AG04449 (cell line): ENCODE results near the gene KNSTRN.

ENCODE experiments used
- CTCF ChIA-PET: fragments of 350-600 bp; formaldehyde crosslinking; extraction: SDS; loops from one replicate; lab custom pipeline; 2021; ENCODE audit warnings: antibody characterized with exemption; lab: Yijun Ruan, JAX
- POLR2A ChIA-PET: fragments of 400-600, 350-600 bp; formaldehyde crosslinking; extraction: SDS; loops from one replicate; lab custom pipeline; 2020; ENCODE audit warnings: antibody characterized with exemption, inconsistent platforms; lab: Yijun Ruan, JAX
- DNase-seq: peaks from one replicate; pipeline ENCODE4 v3.0.0-alpha.2; 2010; ENCODE audit warnings: low read depth, low spot score
- H3K4me3 ChIP-seq: 2 replicates; pipeline ENCODE4 v1.5.1; 2011; ENCODE audit warnings: low read depth, mild to moderate bottlenecking, control low read depth, low read length
- TF ChIP-seq, protein P1 (sequence below): IDR thresholded peaks from one replicate; pipeline ENCODE4 v1.5.1; 2011; ENCODE audit warnings: mild to moderate bottlenecking, moderate library complexity, low read length, control low read depth, inconsistent platforms; ENCODE audit not compliant: insufficient read depth; ENCODE audit errors: missing control alignments

Gene KNSTRN

DNA sequence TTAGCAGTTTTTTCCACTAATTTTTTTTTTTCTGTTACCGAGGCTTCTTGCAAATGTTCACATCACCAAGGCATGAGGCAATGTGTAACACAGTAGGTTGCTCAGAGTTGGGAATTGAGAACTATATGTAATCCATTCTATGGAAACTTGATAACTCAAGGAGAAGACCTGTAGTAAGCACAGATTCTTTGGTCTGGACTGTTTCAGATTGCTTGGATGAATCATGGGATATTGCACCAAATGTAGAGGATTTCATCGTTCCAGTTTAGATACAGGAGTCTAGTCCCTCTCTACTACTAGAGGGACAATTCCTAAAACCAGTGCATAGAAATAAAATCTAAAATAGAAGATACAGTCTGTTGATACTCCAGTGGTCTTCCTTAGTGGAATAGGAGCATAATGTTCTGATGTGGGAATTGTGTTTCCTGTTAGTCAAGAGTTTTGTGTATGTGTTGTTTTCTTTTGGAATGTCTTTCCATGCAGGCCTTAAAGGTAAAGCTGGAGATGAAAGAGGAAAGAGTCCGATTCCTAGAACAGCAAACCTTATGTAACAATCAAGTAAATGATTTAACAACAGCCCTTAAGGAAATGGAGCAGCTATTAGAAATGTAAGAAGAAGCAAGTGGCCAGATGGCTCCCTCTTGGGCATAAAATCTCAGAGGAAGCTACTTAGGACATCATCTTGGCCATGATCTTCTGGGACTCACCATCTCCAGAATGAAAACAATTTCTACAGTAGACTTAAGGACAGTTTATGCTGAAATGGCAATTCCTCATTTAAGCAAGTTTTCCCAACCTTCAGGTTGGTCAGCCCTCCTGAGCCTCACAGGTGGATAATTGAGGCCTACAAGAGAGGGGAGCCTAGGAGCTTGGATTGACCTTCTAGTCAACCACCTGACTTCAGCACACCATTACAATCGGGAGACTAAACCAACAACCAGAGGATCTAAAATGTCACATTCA, 10.7 kb downstream of the KNSTRN start:
- no peak overlapping the region for H3K4me3 ChIP-seq
- POLR2A ChIA-PET: interaction anchor here (0.6 kb wide), 1 partner anchor 550 kb away, joined by 3 read pairs; no protein-coding TSS in a partner anchor
- no peak for DNase-seq
- TF ChIP-seq, protein P1, sequence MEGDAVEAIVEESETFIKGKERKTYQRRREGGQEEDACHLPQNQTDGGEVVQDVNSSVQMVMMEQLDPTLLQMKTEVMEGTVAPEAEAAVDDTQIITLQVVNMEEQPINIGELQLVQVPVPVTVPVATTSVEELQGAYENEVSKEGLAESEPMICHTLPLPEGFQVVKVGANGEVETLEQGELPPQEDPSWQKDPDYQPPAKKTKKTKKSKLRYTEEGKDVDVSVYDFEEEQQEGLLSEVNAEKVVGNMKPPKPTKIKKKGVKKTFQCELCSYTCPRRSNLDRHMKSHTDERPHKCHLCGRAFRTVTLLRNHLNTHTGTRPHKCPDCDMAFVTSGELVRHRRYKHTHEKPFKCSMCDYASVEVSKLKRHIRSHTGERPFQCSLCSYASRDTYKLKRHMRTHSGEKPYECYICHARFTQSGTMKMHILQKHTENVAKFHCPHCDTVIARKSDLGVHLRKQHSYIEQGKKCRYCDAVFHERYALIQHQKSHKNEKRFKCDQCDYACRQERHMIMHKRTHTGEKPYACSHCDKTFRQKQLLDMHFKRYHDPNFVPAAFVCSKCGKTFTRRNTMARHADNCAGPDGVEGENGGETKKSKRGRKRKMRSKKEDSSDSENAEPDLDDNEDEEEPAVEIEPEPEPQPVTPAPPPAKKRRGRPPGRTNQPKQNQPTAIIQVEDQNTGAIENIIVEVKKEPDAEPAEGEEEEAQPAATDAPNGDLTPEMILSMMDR: no peak
- CTCF ChIA-PET: interaction anchor here (0.9 to 1.1 kb wide), 2 partner anchors 13 to 24 kb away, joined by 3 to 4 read pairs; no protein-coding TSS in a partner anchor

DNA sequence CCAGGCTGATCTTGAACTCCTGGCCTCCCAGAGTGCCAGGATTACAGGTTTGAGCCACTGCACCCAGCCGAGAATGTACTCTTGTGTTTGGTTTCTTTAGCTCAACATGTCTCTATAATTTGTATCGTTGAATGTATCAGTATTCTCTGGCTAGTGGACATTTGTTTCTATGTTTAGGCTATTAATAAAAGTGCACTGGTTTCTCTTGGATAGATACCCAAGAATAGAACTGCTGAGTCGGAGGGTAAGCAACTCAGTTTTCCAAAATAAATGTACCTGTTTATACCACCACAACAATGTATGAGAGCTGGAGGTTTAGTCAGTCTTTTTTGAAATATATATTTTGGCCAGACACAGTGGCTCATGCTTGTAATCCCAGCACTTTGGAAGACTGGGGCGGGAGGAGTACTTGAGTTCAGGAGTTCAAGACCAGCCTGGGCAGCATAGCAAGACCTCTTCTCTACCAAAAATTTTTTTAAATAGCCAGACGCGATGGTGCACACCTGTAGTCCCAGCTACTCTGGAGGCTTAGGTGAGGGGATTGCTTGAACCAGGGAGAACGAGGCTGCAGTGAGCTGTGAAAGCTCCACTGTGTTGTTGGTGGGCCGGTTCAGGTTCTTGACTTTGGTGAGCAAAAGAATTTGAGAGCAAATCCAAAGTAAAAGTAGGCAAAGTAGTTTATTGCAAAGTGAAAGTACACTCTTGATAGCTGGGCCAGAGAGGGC, 15.3 kb downstream of the KNSTRN start:
- TF ChIP-seq, protein P1: no peak
- CTCF ChIA-PET: interaction anchor here (0.6 to 1.5 kb wide), 14 partner anchors 8 to 180 kb away, joined by 3 to 5 read pairs (median 3); no protein-coding TSS in a partner anchor
- DNase-seq: no peak
- POLR2A ChIA-PET: interaction anchor here (1.5 kb wide), 1 partner anchor 15 kb away, joined by 4 read pairs; the partner anchor contains the start of gene KNSTRN
- no peak overlapping the region for H3K4me3 ChIP-seq

DNA sequence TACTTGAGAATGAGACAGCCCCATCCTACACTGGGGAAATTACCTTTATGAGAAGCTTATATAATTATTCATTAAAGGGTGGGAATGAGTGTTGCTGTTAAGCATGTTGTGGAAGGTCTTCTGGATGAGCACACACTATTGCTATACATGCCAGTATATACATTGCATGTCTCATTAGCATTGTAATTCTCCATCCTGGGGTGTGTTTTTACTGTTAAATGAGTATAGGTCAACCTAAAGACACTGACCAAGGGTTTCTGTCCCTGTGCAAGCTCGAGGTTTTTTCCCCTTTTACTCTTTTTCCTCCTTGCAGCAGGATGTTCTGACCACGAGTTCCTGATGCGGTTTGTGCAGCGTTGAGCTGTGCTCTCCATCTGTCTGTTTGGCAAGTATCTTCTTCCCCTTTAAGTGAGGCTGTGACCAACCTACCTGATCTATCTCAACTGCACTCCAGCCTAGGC, 15.9 kb downstream of the KNSTRN start:
- ChIA-PET CTCF (interaction anchor here (0.9 to 1.5 kb wide), 7 partner anchors 9 to 77 kb away, joined by 3 to 4 read pairs (median 3); no protein-coding TSS in a partner anchor), POLR2A (no interaction called here)
- H3K4me3 ChIP-seq: no peak overlapping the region
- TF ChIP-seq, protein P1: no peak
- DNase-seq: no peak

DNA sequence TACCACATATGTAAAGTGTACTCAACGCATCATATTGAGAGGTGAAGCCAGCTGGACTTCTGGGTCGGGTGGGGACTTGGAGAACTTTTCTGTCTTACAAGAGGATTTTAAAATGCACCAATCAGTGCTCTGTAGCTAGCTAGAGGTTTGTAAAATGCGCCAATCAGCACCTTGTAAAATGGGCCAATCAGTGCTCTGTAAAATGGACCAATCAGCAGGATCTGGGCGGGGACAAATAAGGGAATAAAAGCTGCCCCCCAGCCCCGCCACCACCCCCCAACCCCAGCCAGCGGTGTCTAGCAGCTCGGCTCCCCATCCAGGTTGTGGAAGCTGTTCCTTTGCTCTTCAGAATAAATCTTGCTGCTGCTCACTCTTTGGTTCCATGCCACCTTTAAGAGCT, 16.8 kb downstream of the KNSTRN start:
- POLR2A ChIA-PET: no interaction called here
- DNase-seq: no peak
- no peak overlapping the region for H3K4me3 ChIP-seq
- TF ChIP-seq, protein P1: no peak
- CTCF ChIA-PET: interaction anchor here (0.5 to 1.1 kb wide), 4 partner anchors 15 to 190 kb away, joined by 3 read pairs; no protein-coding TSS in a partner anchor

DNA sequence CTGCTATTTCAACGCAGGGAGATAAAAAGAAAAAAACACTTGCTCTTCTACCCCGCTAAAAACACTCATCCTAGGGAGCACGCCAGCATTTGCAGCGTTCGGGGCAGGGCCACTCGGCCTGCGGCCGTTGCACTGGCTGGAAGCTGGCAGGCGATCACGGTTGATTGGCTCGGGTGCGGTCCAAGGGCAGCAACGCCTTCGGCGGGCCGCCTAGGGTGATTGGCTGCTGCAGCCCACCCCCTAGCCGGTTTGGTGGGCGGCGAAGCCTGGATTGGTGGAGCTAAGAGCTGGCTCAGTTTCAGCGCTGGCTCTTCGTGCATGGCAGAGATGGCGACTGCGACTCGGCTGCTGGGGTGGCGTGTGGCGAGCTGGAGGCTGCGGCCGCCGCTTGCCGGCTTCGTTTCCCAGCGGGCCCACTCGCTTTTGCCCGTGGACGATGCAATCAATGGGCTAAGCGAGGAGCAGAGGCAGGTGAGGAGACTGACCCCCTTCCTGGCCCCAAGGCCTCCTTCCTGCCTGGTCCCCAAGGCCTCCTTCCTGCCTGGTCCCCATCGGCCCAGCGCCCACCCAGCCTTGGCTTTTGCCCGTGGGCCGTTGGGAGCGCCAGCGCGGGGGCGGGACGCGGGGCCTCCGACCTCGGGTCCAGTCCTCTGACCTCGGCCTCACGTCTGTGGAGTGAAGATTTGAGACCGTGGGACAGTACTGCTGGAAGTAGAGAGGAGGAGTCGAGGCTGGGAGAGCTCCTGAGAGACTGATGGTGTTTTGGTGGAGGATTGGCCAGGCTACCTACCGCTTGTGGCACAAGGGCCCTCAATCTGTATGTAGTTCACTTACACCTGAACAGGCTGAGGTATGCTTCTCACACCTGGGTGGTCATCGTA, 23.2 kb downstream of the KNSTRN start, which contains the start of gene IVD:
TSS of gene IVD (plus strand) at position 295 of the 881 bp plus-strand sequence. CDS start at position 328, 33 bp downstream.
- CTCF ChIA-PET: interaction anchor here (0.5 to 4.8 kb wide), 21 partner anchors 9 to 188 kb away, joined by 3 to 34 read pairs (median 5); partner anchors contain the start of genes BAHD1, KNSTRN and PLCB2
- TF ChIP-seq, protein P1: no peak
- DNase-seq: peak; percentile 71
- POLR2A ChIA-PET: interaction anchor here (0.7 to 1.3 kb wide), 6 partner anchors 14 to 83 kb away, joined by 3 to 4 read pairs (median 3); partner anchors contain the start of gene INAFM2
- H3K4me3 ChIP-seq: peak within 1 kb of the TSS; percentile 93
